HepG2 (cell line): ENCODE results near the gene CRIP1. TPM values are rescaled to one million over a fixed set of nuclear protein-coding genes. Genes with fewer than 3 reads are reported as not detected.
A peak's percentile ranks its signal among the peaks of the same experiment; 100 is the strongest.

Source experiments
- CCDC6 ChIP-seq: sonication (generic); formaldehyde crosslinking; IDR thresholded peaks from 2 replicates; pipeline ENCODE4 v1.8.1; 2022; ENCODE audit warnings: mild to moderate bottlenecking, missing genetic modification reagents, moderate library complexity
- DNMT1 ChIP-seq: sonication (generic); formaldehyde crosslinking; IDR thresholded peaks from 2 replicates; pipeline ENCODE4 v1.5.1; 2020; ENCODE audit warnings: mild to moderate bottlenecking, missing genetic modification reagents
- GABPA ChIP-seq, 2 experiments: IDR thresholded peaks; 2 replicates each; pipeline ENCODE4 v1.6.1; 2011 to 2016; ENCODE audit warnings: low read depth in 2 of 2, low read length in 1 of 2, missing biosample characterization in 1 of 2, missing genetic modification characterization in 1 of 2
- GPN1 ChIP-seq: sonication (generic); formaldehyde crosslinking; IDR thresholded peaks from 2 replicates; pipeline ENCODE4 v1.5.1; 2020; ENCODE audit warnings: missing genetic modification reagents, borderline replicate concordance
- NRL ChIP-seq: sonication (generic); formaldehyde crosslinking; IDR thresholded peaks from 2 replicates; pipeline ENCODE4 v1.5.0; 2020; ENCODE audit warnings: missing genetic modification reagents, mild to moderate bottlenecking, moderate library complexity, borderline replicate concordance
- POLR2A ChIP-seq, 2 experiments: IDR thresholded peaks; 2 replicates each; pipeline ENCODE4 v1.6.1; 2011; ENCODE audit warnings: low read depth in 2 of 2, low read length in 2 of 2, mild to moderate bottlenecking in 1 of 2, moderate library complexity in 1 of 2; ENCODE audit not compliant: insufficient read depth in 1 of 2
- RARG ChIP-seq: sonication (generic); formaldehyde crosslinking; IDR thresholded peaks from 2 replicates; pipeline ENCODE4 v1.4.0; 2020; ENCODE audit warnings: low read depth, mild to moderate bottlenecking, missing genetic modification reagents
- REL ChIP-seq: sonication (generic); formaldehyde crosslinking; conservative IDR thresholded peaks from 2 replicates; pipeline ENCODE4 v1.8.0; 2022; ENCODE audit warnings: mild to moderate bottlenecking, missing genetic modification reagents, moderate library complexity
- TEAD3 ChIP-seq: optimal IDR thresholded peaks from 2 replicates; pipeline ENCODE3; 2016; ENCODE audit warnings: borderline replicate concordance
- TRAFD1 ChIP-seq: sonication (generic); formaldehyde crosslinking; IDR thresholded peaks from 2 replicates; pipeline ENCODE4 v1.5.1; 2020; ENCODE audit warnings: missing genetic modification reagents, mild to moderate bottlenecking, borderline replicate concordance
- ZFX ChIP-seq: sonication (generic); formaldehyde crosslinking; IDR thresholded peaks from 2 replicates; pipeline ENCODE4 v1.4.0; 2020; ENCODE audit warnings: mild to moderate bottlenecking, low read depth, missing genetic modification reagents, moderate library complexity
- ZNF230 ChIP-seq: sonication (generic); formaldehyde crosslinking; IDR thresholded peaks from 2 replicates; pipeline ENCODE4 v1.4.0; 2020; ENCODE audit warnings: mild to moderate bottlenecking, missing genetic modification reagents
- ZNF367 ChIP-seq: sonication (generic); formaldehyde crosslinking; IDR thresholded peaks from 2 replicates; pipeline ENCODE4 v1.4.0; 2020; ENCODE audit warnings: missing genetic modification reagents, borderline replicate concordance
- ZNF598 ChIP-seq: sonication (generic); formaldehyde crosslinking; IDR thresholded peaks from 2 replicates; pipeline ENCODE4 v1.5.1; 2020; ENCODE audit warnings: mild to moderate bottlenecking, missing genetic modification reagents, borderline replicate concordance
- polyA plus RNA-seq, 8 experiments: library from polyadenylated mRNA; depleted of rRNA in 3 of 8; stranded (reverse) in 7 of 8; unstranded in 1 of 8; fragments of >200 nt; fragmentation: Illumina TruSeq in 4 of 8; extraction: Trizol in 4 of 8; gene quantifications; 2 replicates each; pipeline versions ENCODE4 v1.2.1 to v1.2.3, GENCODE V29; 2011 to 2016; ENCODE audit warnings: low read depth in 4 of 8, missing spikeins in 1 of 8, mixed read lengths in 1 of 8; ENCODE audit not compliant: insufficient read depth in 1 of 8
- total RNA-seq, 5 experiments: library from RNA; depleted of rRNA; stranded (reverse); fragments of >200 nt; fragmentation: Illumina TruSeq; extraction: Trizol; gene quantifications; 2 replicates each; pipeline ENCODE4 v1.2.3, GENCODE V29; 2016; ENCODE audit warnings: low read depth in 1 of 5
- TF ChIP-seq, protein P1 (sequence below): sonication (generic); formaldehyde crosslinking; conservative IDR thresholded peaks from 2 replicates; pipeline ENCODE4 v1.8.1; 2023; ENCODE audit warnings: missing genetic modification reagents
- TF ChIP-seq, protein P2 (sequence below): sonication (generic); formaldehyde crosslinking; IDR thresholded peaks from 2 replicates; pipeline ENCODE4 v1.8.0; 2022; ENCODE audit warnings: mild to moderate bottlenecking, missing genetic modification reagents, moderate library complexity
- TF ChIP-seq, protein P3 (sequence below): sonication (generic); formaldehyde crosslinking; conservative IDR thresholded peaks from 2 replicates; pipeline ENCODE4 v1.4.0; 2020; ENCODE audit warnings: missing genetic modification reagents
- TF ChIP-seq, protein P4 (sequence below): sonication (generic); formaldehyde crosslinking; conservative IDR thresholded peaks from 2 replicates; pipeline ENCODE4 v1.4.0; 2020; ENCODE audit warnings: mild to moderate bottlenecking, missing genetic modification reagents, moderate library complexity

The CRIP1 gene
- total and polyA plus RNA-seq, 2 of the 13 experiments (the other 11 are each of a cell fraction or from before 2014, with no cell fraction given) = 53.9 to 59.5 TPM

- TF ChIP-seq, protein P1, sequence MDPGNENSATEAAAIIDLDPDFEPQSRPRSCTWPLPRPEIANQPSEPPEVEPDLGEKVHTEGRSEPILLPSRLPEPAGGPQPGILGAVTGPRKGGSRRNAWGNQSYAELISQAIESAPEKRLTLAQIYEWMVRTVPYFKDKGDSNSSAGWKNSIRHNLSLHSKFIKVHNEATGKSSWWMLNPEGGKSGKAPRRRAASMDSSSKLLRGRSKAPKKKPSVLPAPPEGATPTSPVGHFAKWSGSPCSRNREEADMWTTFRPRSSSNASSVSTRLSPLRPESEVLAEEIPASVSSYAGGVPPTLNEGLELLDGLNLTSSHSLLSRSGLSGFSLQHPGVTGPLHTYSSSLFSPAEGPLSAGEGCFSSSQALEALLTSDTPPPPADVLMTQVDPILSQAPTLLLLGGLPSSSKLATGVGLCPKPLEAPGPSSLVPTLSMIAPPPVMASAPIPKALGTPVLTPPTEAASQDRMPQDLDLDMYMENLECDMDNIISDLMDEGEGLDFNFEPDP (CRISPR knock-in tag) = no peak
- TF ChIP-seq REL (CRISPR knock-in tag) (no peak), GABPA (IDR thresholded peaks at IDR 0.05; ENCODE audit: low read depth, low read length) (no peak), GABPA (CRISPR knock-in tag; IDR thresholded peaks at IDR 0.05; ENCODE audit: low read depth) (no peak), ZNF598 (CRISPR knock-in tag) (peak; percentile 14; the same call in 1 of the 2 replicates), TEAD3 (peak; percentile 3), ZNF367 (peak; percentile 53; the same call in 1 of the 2 replicates), POLR2A (IDR thresholded peaks at IDR 0.05; ENCODE audit: insufficient read depth in 1 of 2, low read depth in 2 of 2, low read length in 2 of 2) (peak in 1 of 2 experiments; percentile 48; a peak in 2 of 4 replicates), NRL (0 out of 2 replicates have a peak, but pooled peaks have one; percentile 56), DNMT1 (CRISPR knock-in tag) (no peak), CCDC6 (CRISPR knock-in tag) (0 out of 2 replicates have a peak, but pooled peaks have one; percentile 26), RARG (CRISPR knock-in tag) (no peak), TRAFD1 (CRISPR knock-in tag) (no peak), ZNF230 (CRISPR knock-in tag) (0 out of 2 replicates have a peak, but pooled peaks have one; percentile 14), ZFX (CRISPR knock-in tag) (peak; percentile 82), GPN1 (CRISPR knock-in tag) (0 out of 2 replicates have a peak, but pooled peaks have one; percentile 25)
- TF ChIP-seq, protein P2, sequence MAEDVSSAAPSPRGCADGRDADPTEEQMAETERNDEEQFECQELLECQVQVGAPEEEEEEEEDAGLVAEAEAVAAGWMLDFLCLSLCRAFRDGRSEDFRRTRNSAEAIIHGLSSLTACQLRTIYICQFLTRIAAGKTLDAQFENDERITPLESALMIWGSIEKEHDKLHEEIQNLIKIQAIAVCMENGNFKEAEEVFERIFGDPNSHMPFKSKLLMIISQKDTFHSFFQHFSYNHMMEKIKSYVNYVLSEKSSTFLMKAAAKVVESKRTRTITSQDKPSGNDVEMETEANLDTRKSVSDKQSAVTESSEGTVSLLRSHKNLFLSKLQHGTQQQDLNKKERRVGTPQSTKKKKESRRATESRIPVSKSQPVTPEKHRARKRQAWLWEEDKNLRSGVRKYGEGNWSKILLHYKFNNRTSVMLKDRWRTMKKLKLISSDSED = 0 out of 2 replicates have a peak, but pooled peaks have one; percentile 63
- TF ChIP-seq, protein P3, sequence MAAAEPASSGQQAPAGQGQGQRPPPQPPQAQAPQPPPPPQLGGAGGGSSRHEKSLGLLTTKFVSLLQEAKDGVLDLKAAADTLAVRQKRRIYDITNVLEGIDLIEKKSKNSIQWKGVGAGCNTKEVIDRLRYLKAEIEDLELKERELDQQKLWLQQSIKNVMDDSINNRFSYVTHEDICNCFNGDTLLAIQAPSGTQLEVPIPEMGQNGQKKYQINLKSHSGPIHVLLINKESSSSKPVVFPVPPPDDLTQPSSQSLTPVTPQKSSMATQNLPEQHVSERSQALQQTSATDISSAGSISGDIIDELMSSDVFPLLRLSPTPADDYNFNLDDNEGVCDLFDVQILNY (CRISPR knock-in tag) = no peak; the same call in 1 of the 2 replicates
- TF ChIP-seq, protein P4, sequence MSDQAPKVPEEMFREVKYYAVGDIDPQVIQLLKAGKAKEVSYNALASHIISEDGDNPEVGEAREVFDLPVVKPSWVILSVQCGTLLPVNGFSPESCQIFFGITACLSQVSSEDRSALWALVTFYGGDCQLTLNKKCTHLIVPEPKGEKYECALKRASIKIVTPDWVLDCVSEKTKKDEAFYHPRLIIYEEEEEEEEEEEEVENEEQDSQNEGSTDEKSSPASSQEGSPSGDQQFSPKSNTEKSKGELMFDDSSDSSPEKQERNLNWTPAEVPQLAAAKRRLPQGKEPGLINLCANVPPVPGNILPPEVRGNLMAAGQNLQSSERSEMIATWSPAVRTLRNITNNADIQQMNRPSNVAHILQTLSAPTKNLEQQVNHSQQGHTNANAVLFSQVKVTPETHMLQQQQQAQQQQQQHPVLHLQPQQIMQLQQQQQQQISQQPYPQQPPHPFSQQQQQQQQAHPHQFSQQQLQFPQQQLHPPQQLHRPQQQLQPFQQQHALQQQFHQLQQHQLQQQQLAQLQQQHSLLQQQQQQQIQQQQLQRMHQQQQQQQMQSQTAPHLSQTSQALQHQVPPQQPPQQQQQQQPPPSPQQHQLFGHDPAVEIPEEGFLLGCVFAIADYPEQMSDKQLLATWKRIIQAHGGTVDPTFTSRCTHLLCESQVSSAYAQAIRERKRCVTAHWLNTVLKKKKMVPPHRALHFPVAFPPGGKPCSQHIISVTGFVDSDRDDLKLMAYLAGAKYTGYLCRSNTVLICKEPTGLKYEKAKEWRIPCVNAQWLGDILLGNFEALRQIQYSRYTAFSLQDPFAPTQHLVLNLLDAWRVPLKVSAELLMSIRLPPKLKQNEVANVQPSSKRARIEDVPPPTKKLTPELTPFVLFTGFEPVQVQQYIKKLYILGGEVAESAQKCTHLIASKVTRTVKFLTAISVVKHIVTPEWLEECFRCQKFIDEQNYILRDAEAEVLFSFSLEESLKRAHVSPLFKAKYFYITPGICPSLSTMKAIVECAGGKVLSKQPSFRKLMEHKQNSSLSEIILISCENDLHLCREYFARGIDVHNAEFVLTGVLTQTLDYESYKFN = peak; percentile 55; the same call in 1 of the 2 replicates
Observed at GRCh38 chr14:105476097-105476830, 10.4 kb upstream of the CRIP1 start (continued).
